GM21528 (cell line): ENCODE data around the gene MAN2A1.

Experiments
- ATAC-seq: cut with Tn5 transposase; IDR thresholded peaks from one replicate; pipeline ENCODE4 v1.9.1; 2021; ENCODE audit warnings: mild to moderate bottlenecking, moderate library complexity; ENCODE audit not compliant: unreplicated experiment, low FRiP score

Gene MAN2A1

DNA sequence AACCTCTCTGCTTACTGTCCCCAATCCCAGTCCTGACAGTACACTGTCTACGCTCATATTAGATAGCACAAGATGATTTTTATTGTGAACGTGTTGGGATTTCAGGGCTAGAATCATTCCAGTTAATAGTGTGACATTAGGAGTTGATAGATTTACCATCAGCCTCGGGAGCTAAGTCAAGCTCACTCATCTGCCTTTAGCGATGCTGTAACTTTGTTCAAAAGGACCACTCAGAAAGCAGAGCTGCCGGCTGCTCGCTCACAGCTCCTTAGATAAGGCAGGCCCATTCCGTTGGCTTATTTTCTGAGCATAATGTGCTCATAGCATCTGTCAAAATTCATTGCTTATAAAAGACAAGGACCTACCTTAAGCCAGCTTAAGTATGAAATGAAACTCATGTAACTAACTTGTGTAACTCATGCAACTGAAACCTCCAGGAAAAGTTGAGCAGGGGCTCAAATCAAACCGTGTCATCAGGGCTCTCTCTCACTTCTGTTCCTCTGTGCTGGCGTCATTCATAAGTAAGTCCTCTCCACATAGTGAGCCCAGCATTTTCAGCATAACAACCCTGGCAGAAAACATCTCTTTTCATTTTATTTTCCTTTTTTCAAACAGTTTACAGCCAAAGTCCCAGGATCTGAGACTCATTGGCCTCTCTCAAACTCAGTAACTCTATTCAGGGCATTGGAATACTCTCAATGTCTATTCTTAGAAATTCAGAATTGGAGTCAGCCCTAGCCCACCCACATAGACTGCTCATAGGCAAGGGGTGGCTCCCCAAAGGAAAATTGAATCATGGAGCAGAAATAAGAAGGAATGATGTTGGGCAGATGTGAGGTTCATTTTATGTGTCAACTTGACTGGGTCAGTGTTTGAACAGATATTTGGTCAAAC is 208.8 kb downstream of the MAN2A1 start:
- ATAC-seq, result no peak

DNA sequence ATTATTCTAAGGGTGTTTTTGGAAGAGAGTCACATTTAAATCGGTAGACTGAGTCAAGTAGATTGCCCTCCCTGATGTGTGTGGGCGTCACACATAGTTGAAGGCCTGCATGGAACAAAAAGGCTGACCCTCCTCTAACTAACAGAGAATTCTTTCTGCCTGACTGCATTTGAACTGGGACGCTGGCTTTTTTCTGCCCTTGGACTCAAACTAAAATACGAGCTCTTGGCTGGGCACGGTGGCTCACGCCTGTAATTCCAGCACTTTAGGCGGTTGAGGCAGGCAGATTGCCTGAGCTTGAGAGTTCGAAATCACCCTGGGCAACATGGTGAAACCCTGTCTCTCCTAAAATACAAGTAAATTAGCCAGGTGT is 209.4 kb downstream of the MAN2A1 start:
- no peak for ATAC-seq

DNA sequence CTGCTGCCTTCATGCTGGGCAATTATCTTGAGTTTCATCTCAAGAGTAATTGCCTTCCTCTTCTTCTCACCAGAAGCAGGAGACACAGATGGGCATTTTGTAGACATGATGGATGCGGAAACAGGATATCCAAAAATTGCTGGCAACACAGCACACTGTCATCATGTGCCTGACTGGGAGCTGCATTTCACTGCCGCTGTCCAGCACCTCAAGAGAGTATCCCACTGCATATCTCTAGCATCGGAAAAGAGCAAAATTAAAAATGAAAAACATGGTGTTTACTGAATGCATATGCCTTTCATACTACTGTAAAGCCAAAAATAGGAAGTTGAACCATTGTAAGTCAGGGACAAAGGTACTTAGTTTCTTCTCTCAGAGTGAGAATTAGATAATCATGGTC is 210.7 kb downstream of the MAN2A1 start:
- no peak for ATAC-seq

DNA sequence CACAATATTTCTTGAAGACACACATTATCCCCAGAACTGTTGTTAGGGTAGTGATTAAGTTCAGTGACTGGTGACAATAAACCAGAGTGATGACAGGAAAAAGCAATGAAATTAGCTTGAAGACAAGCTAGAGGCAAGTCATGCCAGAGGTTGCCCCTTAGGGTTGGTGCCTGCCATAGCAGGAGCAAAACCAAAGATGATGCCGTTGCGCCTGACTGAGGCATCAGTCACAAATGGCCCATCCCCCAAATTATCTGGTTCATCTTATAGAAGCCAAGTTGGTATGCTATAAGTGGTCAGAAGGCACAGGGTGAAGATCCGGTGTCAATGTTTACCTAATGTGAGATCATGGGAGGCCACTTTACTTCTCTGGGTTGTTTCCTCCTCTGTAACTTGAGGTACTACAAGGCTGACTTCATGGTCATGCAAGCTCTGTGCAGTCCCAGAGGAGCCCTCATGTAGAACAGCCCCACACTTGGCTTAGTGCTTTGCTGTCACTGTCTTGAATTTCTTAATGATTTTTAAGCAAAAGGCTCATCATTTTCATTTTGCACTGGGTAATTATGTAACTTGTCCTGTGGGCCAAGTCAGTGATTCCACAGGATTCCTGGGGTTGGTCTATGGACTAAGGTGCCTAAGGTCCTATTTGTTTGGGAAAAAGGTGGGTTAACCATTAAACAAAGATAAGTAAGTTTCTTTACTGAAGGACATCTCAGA is 211.3 kb downstream of the MAN2A1 start:
- ATAC-seq, result no peak

DNA sequence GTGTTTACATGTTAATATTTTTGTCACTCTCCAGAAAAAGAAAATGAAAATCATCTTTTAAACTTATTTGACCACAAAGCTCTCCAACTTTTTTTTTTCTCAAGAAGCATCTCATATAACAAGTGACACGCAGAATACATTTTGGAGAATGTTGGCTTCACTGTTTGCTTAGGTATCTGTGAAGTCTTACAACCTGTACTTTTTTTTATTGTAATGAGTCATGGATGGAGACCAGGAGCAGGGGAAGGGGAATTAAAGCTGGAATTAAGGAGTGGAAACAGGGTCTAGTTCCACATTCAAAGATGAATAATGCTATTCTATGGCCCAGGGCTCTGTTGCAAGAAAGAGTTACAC is 211.9 kb downstream of the MAN2A1 start:
- ATAC-seq, result no peak

DNA sequence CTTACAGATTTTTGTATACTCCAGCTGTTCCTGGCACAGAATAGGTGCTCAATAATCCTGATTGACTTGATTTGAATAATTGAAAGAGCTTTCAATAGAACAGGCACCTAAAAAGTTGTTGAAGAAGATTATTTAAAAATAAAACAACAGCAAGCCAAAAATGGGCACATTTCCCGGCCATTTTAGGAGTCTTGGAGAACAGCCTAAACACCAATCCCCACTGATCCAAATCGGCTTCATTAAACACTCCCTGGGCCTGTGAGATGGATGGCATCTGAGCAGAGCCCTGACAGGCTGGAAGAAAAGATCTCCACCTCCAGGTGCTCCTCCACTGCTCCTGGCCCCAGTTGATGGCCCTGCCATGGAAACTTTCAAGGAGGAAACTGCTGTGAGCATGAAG is 213.3 kb downstream of the MAN2A1 start:
- ATAC-seq, result no peak

DNA sequence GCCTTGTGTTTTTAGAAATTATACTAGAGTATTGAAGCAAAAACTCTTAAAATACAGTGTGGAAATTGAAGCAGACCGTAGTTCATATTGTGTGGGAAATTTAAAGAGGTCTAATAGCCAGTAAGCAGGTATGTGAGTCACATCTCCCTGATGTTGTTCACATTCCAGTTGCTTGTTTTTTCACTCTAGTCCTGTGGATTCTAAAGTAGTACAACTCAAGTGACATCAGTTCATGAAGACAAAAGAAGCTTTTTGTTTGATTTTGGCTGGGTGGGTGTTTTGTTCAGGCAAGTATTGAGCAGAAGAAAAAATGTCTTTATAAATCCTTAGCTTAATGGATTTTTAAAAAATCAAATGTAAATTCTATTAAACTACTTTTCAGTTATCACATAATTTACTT is 216.2 kb downstream of the MAN2A1 start:
- ATAC-seq, result no peak

DNA sequence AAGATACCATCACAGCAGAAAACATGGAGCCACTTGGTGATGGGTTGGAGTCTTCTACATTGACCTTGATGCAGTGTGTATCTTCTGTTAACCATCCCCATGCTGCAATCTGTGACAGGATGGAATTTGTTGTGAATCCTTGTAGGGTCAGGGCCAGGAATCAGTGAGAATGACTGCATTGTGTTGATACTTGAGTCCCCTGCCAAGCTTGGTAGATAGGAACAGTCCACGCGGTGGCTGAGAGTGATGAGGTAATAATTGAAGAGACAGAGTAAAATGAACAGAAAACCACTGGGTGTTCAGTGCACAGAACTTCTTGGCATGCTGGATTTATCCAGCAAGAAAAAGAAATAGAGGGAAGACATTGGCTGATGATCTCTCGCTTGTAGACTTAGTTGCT is 217.5 kb downstream of the MAN2A1 start:
- no peak for ATAC-seq

DNA sequence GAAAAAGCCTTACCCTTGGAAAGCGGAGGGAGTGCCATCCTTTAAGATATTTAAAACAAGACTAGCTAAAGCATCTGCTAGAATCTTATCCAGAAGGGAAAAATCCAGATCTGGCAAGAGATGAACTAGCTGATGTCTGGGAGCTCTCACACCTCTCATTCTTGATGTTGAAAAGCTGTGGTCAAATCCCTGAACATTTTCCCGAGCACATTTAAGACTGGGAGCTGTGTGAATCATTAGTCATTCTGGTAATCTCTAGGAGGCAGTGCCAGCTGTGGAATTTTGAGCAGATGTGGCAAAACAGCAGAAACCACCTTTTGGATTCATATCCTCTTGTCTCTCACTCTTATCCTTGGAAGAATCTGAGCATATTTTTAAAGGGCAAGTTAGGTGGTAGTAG is 218.0 kb downstream of the MAN2A1 start:
- ATAC-seq, result no peak

DNA sequence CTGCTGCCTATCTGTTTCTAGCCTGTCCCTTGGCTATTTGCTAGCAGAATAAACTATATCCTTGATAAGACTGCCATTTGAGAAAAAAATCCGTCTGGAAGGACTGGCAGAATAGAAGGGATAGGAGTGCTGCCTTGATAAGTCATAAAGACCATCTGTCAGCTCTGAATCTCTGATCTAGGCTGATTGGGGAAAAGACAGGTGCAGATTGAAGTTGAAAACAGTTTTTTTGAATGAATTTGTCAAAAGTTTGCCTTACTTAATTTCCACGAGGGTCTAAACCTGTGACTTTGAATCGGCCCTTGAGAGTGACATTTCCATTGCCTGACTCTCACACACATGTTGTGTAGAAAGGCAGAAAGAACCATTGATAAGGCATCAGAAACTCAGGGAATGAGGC is 218.6 kb downstream of the MAN2A1 start:
- no peak for ATAC-seq

DNA sequence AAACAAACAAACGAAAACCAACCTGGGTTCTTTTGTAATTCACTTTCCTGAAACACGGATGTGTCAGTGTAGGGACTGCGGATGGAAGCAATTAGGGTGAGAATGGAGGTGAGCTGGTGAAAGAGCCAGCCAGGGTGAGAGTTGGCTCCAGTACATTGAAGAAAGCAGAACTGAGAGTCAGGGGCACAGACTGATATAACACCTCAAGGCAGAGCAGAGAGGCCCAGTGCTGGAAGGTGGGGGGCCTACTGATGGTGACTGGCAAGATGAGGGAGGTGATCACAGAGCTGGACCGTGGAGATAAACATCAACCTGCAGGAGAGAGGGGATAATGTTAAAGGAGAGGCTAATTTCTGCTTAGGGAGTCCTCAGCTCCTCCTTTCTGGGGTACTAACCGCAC is 221.1 kb downstream of the MAN2A1 start:
- no peak for ATAC-seq

DNA sequence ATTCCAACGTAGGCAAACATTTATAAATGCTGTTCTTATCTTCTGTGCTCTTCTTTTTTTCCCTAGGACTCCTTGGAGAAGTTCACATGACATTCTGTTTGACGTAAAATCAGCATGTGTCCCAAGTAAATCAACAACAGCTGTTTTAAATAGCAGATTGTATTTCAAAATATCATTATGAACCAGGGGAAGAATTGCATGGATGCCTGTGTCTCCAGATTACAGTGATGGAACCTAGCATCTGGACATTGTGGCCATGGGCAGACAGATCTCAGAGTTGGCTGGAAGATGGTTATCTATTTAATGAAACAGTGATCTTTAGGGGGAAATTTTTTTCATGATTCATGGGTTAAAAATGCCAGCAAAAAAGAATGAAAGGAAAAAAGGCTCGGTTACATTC is 222.0 kb downstream of the MAN2A1 start:
- ATAC-seq, result no peak

DNA sequence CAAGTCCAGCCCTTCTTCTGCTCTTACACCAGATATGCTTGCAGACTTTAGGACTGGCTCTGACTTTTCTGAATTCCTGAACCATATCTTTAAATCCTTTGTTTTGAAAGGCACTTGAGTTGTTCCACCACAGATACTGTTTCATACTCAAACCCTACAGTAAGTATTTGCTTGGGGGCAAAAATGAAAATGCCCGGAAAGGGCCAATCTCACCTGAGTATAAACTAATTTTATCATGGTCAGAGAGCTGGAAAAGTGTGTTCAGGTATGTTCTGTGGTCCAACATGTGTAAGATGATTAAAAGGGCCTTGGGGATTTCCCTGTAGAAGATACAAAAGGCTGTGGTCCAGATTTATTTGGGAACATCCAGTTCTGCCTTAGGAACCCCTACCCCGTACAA is 225.2 kb downstream of the MAN2A1 start:
- no peak for ATAC-seq

DNA sequence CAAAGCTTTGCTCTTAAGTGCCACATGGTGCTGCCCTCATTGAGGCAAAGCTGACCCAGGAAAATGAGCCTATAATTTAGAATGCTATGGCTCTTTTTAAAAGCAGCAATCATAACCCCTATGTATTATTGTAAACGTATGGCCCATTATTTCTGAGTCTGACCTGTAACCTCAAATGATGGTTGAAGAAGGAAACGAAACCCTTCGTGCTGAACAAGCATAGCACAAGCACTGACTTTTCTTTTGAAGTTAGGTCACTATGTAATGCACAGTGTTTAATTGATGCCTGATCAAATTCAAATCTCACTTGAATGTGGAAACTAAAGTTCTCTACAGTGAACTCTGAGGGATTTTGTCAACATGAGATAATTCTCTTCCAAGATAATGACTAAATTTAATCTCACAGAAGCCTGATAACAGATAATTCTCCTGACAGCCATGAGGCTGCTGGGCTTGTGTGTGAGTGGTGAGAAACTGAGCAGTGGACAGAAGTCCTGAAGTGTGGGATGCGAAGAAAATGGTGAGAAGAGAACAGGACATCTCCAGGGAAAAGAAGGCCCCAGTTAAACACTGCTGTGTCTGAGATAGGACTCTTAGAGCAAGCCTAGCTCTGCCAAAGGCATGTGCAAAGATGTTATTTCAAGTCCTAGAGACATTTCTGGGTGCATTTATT is 226.9 kb downstream of the MAN2A1 start:
- ATAC-seq, result no peak
